Transverse colon (tissue), 3 donors: ENCODE data around the gene ALOXE3.

Experiments
- CTCF ChIP-seq, 5 experiments: fragments of 200-600 bp in 3 of 5; fragments of 450-650 bp in 2 of 5; sonication (generic) in 3 of 5; IDR thresholded peaks; 1 replicate in 2 of 5; 2 replicates in 3 of 5; pipeline ENCODE4 v1.5.1; 2016 to 2017; ENCODE audit warnings: antibody characterized with exemption in 5 of 5, inconsistent platforms in 3 of 5, mild to moderate bottlenecking in 2 of 5, moderate library complexity in 1 of 5
- POLR2A ChIP-seq: fragments of 450-650 bp; IDR thresholded peaks from one replicate; pipeline ENCODE4 v1.6.1; 2016; ENCODE audit warnings: antibody characterized with exemption, mild to moderate bottlenecking, moderate library complexity

- TF ChIP-seq POLR2A (no peak), CTCF (IDR thresholded peaks at IDR 0.05) (no peak)
These were observed 23.0 kb downstream of the ALOXE3 start for GRCh38 chr17:8095361-8095760.
